Naive thymus-derived CD4-positive, alpha-beta T cell (primary cell): ENCODE measurements around the gene RTCB. TPM values are rescaled to one million over a fixed set of nuclear protein-coding genes. Genes with fewer than 3 reads are reported as not detected.

Experiments
- ATAC-seq: fragments of 150-1000 bp; cut with Tn5 transposase; 2 replicates; pipeline ENCODE4 v1.10.0; 2021; ENCODE audit warnings: mild to moderate bottlenecking, moderate library complexity
- CTCF ChIA-PET: fragments of 350-600 bp; sonication (Branson Sonifier 250); formaldehyde crosslinking; loops from one replicate; lab custom pipeline; 2021; ENCODE audit warnings: antibody characterized with exemption; lab: Charles Lee
- POLR2A ChIA-PET: fragments of 350-600 bp; sonication (Branson Sonifier 250); formaldehyde crosslinking; loops from one replicate; lab custom pipeline; 2021; ENCODE audit warnings: antibody characterized with exemption, inconsistent platforms; lab: Charles Lee
- DNase-seq, 9 donors: peaks; one replicate each; pipeline versions ENCODE4 v3.0.0 to v3.0.0-alpha.2; 2020 to 2022; ENCODE audit warnings: mixed read lengths in 1 of 9
- H3K27ac ChIP-seq: one replicate; pipeline ENCODE4 v1.7.0; 2013; ENCODE audit warnings: mild to moderate bottlenecking, low read depth, low read length, moderate library complexity
- H3K27me3 ChIP-seq, 2 donors: one replicate each; pipeline ENCODE4 v1.7.0; 2013; ENCODE audit warnings: low read length in 2 of 2, mild to moderate bottlenecking in 2 of 2, moderate library complexity in 2 of 2; ENCODE audit not compliant: control insufficient read depth in 2 of 2, insufficient read depth in 2 of 2
- H3K36me3 ChIP-seq, 3 experiments: 1 replicate in 2 of 3; 2 replicates in 1 of 3; pipeline ENCODE4 v1.7.0; 2013; ENCODE audit warnings: low read length in 3 of 3, mild to moderate bottlenecking in 3 of 3, moderate library complexity in 1 of 3; ENCODE audit not compliant: insufficient read depth in 3 of 3, control insufficient read depth in 2 of 3
- H3K4me1 ChIP-seq, 2 donors: one replicate each; pipeline ENCODE4 v1.7.0; 2013; ENCODE audit warnings: low read length in 2 of 2, mild to moderate bottlenecking in 2 of 2, moderate library complexity in 1 of 2; ENCODE audit not compliant: control insufficient read depth in 2 of 2, insufficient read depth in 2 of 2
- H3K4me3 ChIP-seq: 2 replicates; pipeline ENCODE4 v1.7.0; 2013; ENCODE audit warnings: mild to moderate bottlenecking, low read length
- H3K9me3 ChIP-seq, 3 experiments: 1 replicate in 2 of 3; 2 replicates in 1 of 3; pipeline ENCODE4 v1.7.0; 2013; ENCODE audit warnings: low read length in 3 of 3; ENCODE audit not compliant: control insufficient read depth in 2 of 3
- H3K27ac Mint-ChIP-seq, 9 donors: one replicate each; pipeline ENCODE4 v1.8.0; 2020 to 2022; ENCODE audit warnings: mixed read lengths in 9 of 9, mild to moderate bottlenecking in 8 of 9, moderate library complexity in 5 of 9, inconsistent platforms in 2 of 9
- H3K27me3 Mint-ChIP-seq, 5 donors: one replicate each; pipeline ENCODE4 v1.8.0; 2021 to 2022; ENCODE audit warnings: mixed read lengths in 5 of 5, mild to moderate bottlenecking in 1 of 5
- H3K36me3 Mint-ChIP-seq, 5 donors: one replicate each; pipeline ENCODE4 v1.8.0; 2020 to 2022; ENCODE audit warnings: mixed read lengths in 5 of 5, mild to moderate bottlenecking in 3 of 5, inconsistent platforms in 1 of 5
- H3K4me1 Mint-ChIP-seq, 7 donors: one replicate each; pipeline ENCODE4 v1.8.0; 2020 to 2022; ENCODE audit warnings: mixed read lengths in 7 of 7, mild to moderate bottlenecking in 3 of 7, inconsistent platforms in 1 of 7
- H3K4me3 Mint-ChIP-seq, 10 donors: one replicate each; pipeline ENCODE4 v1.8.0; 2020 to 2022; ENCODE audit warnings: mild to moderate bottlenecking in 10 of 10, mixed read lengths in 10 of 10, moderate library complexity in 6 of 10, inconsistent platforms in 2 of 10
- H3K9me3 Mint-ChIP-seq, 11 donors: one replicate each; pipeline ENCODE4 v1.8.0; 2020 to 2022; ENCODE audit warnings: mixed read lengths in 11 of 11, mild to moderate bottlenecking in 4 of 11, inconsistent platforms in 1 of 11, moderate library complexity in 1 of 11
- intact Hi-C, 2 donors: fragments of 100-400 bp; cut with micrococcal nuclease; formaldehyde crosslinking; loops; one replicate each; pipeline ENCODE4 v1.15.1; 2023
- polyA plus RNA-seq, 2 donors: library from polyadenylated mRNA; unstranded; fragments of 300-500 nt; fragmentation: Illumina TruSeq; gene quantifications; one replicate each; pipeline ENCODE4 v1.2.3, GENCODE V29; 2021
- total RNA-seq, 6 experiments: library from RNA in 5 of 6; stranded (reverse) in 5 of 6; gene quantifications; 1 replicate in 5 of 6; 2 replicates in 1 of 6; pipeline ENCODE4 v1.2.3 and lab custom pipeline; 2021 to 2026

Gene RTCB
- total and polyA plus RNA-seq, 7 experiments from 2014 or later: 41.6 to 126 (median 55.6) TPM

DNA sequence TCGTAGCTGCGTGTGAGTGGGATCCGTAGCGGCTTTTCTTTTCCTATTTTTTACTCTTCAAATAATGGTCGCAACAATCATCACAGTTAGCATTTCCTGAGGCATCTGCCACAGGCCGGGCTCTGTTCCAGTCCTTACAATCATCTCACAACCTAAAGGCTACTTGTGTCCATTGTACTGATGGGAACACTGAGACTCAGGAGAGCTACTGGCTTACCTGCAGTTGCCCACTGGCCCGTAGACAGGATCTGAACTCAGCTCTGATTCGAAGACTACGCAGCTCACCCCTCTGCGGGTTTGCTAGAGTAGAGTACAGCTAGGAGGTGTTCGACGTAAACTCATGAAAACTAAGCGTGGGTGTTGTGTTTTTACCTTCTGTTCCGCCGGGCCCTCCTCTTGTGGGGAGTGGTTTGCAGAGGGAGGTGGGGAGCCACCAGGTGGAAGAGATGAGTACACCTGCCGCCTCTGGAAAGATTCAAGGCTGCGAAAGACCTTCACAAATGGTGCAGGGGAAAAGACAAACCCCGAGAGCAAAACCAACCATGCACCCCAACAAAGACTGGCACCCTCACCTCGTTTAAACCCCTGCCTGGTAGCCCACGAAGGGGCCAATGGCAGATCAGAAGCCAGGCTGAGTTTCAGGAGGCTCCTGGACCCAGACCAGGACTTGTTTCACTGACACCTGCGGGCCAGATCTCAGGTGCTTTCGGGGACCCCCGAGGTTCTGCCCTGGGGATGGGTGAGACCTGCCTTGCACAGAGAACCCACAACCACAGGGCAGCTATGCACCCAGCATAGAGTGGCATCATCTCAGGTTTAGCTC lies 72.6 kb downstream of the RTCB start:
- no peaks in the 10 kb centered on the region for H3K4me1 Mint-ChIP-seq
- H3K27ac Mint-ChIP-seq: no peak overlapping the region
- Histone ChIP-seq H3K27me3 (no peaks in the 10 kb centered on the region), H3K4me1 (no peaks in the 10 kb centered on the region), H3K27ac (no peak overlapping the region), H3K4me3 (no peak overlapping the region), H3K9me3 (no peaks in the 10 kb centered on the region), H3K36me3 (no peaks in the 10 kb centered on the region)
- H3K27me3 Mint-ChIP-seq: peaks cover 28 to 53% (median 41%) of the 10 kb centered on the region in 5 donors
- H3K4me3 Mint-ChIP-seq: no peak overlapping the region
- no peak for ATAC-seq
- POLR2A ChIA-PET: no interaction called here
- no peaks in the 10 kb centered on the region for H3K36me3 Mint-ChIP-seq
- peaks cover 0 to 4% (median 0%) of the 10 kb centered on the region in 11 donors for H3K9me3 Mint-ChIP-seq
- no peak for DNase-seq
- CTCF ChIA-PET: no interaction called here
- intact Hi-C loops: no loop called here

GRCh38 chr22:32338757-32339156 lies 73.3 kb downstream of the RTCB start:
- H3K4me3 ChIP-seq: no peak overlapping the region
- H3K36me3 ChIP-seq: no peaks in the 10 kb centered on the region
- H3K9me3 ChIP-seq: no peaks in the 10 kb centered on the region
- H3K4me1 ChIP-seq: no peaks in the 10 kb centered on the region
- POLR2A ChIA-PET: no interaction called here
- DNase-seq: no peak
- peaks cover 0 to 4% (median 0%) of the 10 kb centered on the region in 11 donors for H3K9me3 Mint-ChIP-seq
- intact Hi-C loops: no loop called here
- H3K36me3 Mint-ChIP-seq: no peaks in the 10 kb centered on the region
- H3K27ac Mint-ChIP-seq: no peak overlapping the region
- H3K4me1 Mint-ChIP-seq: no peaks in the 10 kb centered on the region
- peaks cover 24 to 53% (median 42%) of the 10 kb centered on the region in 5 donors for H3K27me3 Mint-ChIP-seq
- no peaks in the 10 kb centered on the region for H3K27me3 ChIP-seq
- H3K27ac ChIP-seq: no peak overlapping the region
- H3K4me3 Mint-ChIP-seq: no peak overlapping the region
- ATAC-seq: no peak
- CTCF ChIA-PET: no interaction called here

Other genes with a start within 250 kb of the RTCB start
- gene RFPL2, start 207.2 kb downstream of the RTCB start, total RNA-seq: 1 to 10 TPM in 1 of 5 experiments, under 1 TPM in 4; 0.15 to 1.1 (median 0.40) TPM
- 1 to 10 TPM in 1 of 2 donors, under 1 TPM in 1; 0.27 to 3.9 TPM for gene RFPL2, start 207.2 kb downstream of the RTCB start, polyA plus RNA-seq
- gene SLC5A4, start 156.9 kb downstream of the RTCB start, total RNA-seq: not detected
- not detected for gene SLC5A4, start 156.9 kb downstream of the RTCB start, polyA plus RNA-seq
- gene RFPL3, start 54.4 kb downstream of the RTCB start, total RNA-seq: not detected
- not detected for gene RFPL3, start 54.4 kb downstream of the RTCB start, polyA plus RNA-seq
- gene BPIFC, start 52.2 kb upstream of the RTCB start, total RNA-seq: not detected
- gene BPIFC, start 52.2 kb upstream of the RTCB start, polyA plus RNA-seq: not detected
- gene FBXO7, start 62.6 kb upstream of the RTCB start, total RNA-seq: 100 to 1,000 TPM in 2 of 5 experiments, 10 to 100 TPM in 3; 86.4 to 120 (median 98.2) TPM
- gene FBXO7, start 62.6 kb upstream of the RTCB start, polyA plus RNA-seq: 100 to 1,000 TPM; 120 to 160 TPM